ENCODE measurements around the gene FUT3.

FUT3 gene

GRCh38 chr19:5801796-5802619 is 49.2 kb downstream of the FUT3 start:
- DNase-seq (ENCODE audit: low read depth in 2 of 2), result no peak

- no peak for DNase-seq (ENCODE audit: low read depth in 2 of 2)
Observed at GRCh38 chr19:5800361-5801270, 50.6 kb downstream of the FUT3 start.

DNA sequence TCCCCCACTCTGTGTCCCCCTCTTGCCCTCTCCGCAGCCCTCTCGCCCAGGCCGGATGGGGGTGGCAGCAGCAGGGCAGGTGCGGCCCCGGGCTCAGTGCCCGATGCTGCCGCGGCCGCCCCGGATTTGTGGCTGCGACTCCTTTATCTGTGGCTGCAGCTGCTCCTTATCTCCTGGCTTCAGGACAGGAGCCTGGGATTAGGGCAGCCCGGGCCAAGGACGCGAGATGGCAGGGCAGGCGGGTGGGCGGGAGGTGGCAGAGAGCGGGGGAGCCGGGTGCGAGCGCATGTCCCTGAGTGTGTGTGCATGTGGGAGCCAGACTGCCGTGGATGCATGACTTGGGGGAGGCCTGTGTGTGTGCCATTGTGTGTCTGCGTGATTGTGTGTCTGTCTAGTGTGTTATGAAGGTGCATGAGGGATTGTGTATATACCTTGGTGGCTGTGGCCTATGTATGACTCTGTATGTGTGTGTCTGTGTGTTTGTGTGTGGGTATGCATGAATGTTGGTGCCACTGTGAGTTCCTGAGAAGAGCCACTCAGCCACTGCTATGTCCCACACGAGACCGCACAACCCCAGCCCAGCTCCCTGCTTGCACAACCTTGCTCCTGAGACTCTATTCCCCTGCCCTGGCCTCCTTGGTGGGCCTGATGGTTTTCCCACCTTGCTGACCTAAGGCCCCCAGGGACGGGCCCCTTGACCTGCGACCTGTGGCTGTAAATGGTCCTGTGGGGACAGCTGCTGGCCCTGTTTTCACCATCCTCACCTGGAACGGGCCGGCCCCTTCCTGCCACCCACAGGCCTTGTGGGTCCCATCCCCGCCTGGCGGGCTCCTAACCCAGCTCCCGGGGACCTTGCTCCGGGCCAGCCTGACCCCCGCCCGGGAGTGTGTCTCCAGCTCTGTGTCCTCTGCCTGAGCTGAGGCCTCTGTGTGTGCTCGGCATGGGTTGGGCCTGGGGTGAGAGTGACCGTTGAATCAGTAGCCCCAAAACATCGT is 51.7 kb downstream of the FUT3 start:
- DNase-seq (ENCODE audit: low read depth in 2 of 2), result no peak

DNA sequence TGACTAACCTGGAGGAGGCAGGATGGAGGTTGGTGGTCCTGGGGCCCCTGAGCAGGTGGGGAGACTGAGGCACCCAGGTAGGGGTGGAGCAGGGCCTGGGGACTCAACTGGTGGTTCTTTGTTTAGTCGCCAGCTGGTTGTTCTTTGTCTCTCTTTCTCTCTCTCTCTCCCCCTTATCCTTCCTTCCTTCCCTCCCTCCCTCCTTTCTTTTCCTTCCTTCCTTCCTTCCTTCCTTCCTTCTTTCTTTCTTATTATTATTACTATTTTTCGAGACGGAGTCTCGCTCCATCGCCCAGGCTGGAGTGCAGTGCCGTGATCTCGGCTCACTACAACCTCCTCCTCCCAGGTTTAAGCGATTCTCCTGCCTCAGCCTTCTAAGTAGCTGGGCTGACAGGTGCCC is 53.0 kb downstream of the FUT3 start:
- no peak for DNase-seq (ENCODE audit: low read depth in 2 of 2)

- DNase-seq (ENCODE audit: low read depth in 2 of 2), result no peak
Observed at GRCh38 chr19:5795382-5795919, 55.8 kb downstream of the FUT3 start.

- no peak for DNase-seq (ENCODE audit: low read depth in 2 of 2)
Observed at GRCh38 chr19:5793188-5793587, 58.1 kb downstream of the FUT3 start.
